Measurements from ENCODE around the gene PROP1. TPM values are rescaled to one million over a fixed set of nuclear protein-coding genes. Genes with fewer than 3 reads are reported as not detected.
"Not testable (repeated sequence)": the region's sequence is repeated elsewhere in the genome, so short reads cannot be mapped to it uniquely, and the experiment has no call there.

Gene PROP1
- not detected in 2 replicates for total RNA-seq (ENCODE audit: low replicate concordance)

- Histone ChIP-seq H3K36me3 (no peaks in the 10 kb centered on the region), H3K4me1 (peaks cover 6% of the 10 kb centered on the region), H3K79me2 (ENCODE audit: low read depth) (no peaks in the 10 kb centered on the region), H3K4me3 (no peak within 1 kb of the TSS), H4K20me1 (ENCODE audit: low read depth) (no peaks in the 10 kb centered on the region), H3K27me3 (no peaks in the 10 kb centered on the region), H3K4me2 (peak within 1 kb of the TSS; percentile 13), H3K9ac (no peak within 1 kb of the TSS), H3K27ac (no peak within 1 kb of the TSS), H3K9me3 (ENCODE audit: low read depth) (no peaks in the 10 kb centered on the region), H3F3A (ENCODE audit: low read depth) (no peaks in the 10 kb centered on the region), H2AFZ (replicated peaks) (no peak within 1 kb of the TSS)
- Mint-ChIP-seq H3K27me3 (ENCODE audit: insufficient read depth, low read depth) (peaks cover 6% of the 10 kb centered on the region), H3K4me1 (peaks cover 6% of the 10 kb centered on the region), H3K9me3 (no peaks in the 10 kb centered on the region), H3K27ac (peak within 1 kb of the TSS; percentile 57), H3K4me3 (no peak within 1 kb of the TSS), H3K36me3 (no peaks in the 10 kb centered on the region)
- TF ChIP-seq EZH2phosphoT487 (IDR thresholded peaks at IDR 0.05) (no peak), EZH2 (IDR thresholded peaks at IDR 0.05) (no peak), CTCF (IDR thresholded peaks at IDR 0.05) (no peak)
- no peak for DNase-seq (ENCODE audit: low spot score)
These were observed at the start of gene PROP1 for GRCh38 chr5:177995691-177996595. Gene PROP1, minus strand, starts transcription at chr5:177996242. Its CDS starts 309 bp downstream, at chr5:177995933.

- H3K36me3 Mint-ChIP-seq; H3K9me3 Mint-ChIP-seq; H3K9ac ChIP-seq; H3K4me3 Mint-ChIP-seq; H3K27me3 Mint-ChIP-seq (ENCODE audit: insufficient read depth, low read depth); H3K79me2 ChIP-seq (ENCODE audit: low read depth); H3K4me2 ChIP-seq; H3K4me1 ChIP-seq; H3K4me3 ChIP-seq; H2AFZ ChIP-seq (replicated peaks); H3K4me1 Mint-ChIP-seq; H3K36me3 ChIP-seq; H3F3A ChIP-seq (ENCODE audit: low read depth); H3K27ac ChIP-seq; H3K27ac Mint-ChIP-seq; H3K27me3 ChIP-seq; DNase-seq (ENCODE audit: low spot score); H3K9me3 ChIP-seq (ENCODE audit: low read depth); H4K20me1 ChIP-seq (ENCODE audit: low read depth): not testable (repeated sequence)
These were observed 23.5 kb upstream of the PROP1 start for GRCh38 chr5:178019379-178020030.

GRCh38 chr5:178012758-178013157 lies 16.7 kb upstream of the PROP1 start:
- H3K9me3 Mint-ChIP-seq; H2AFZ ChIP-seq (replicated peaks); H3K4me2 ChIP-seq; H3F3A ChIP-seq (ENCODE audit: low read depth); H4K20me1 ChIP-seq (ENCODE audit: low read depth); H3K27ac Mint-ChIP-seq; H3K9me3 ChIP-seq (ENCODE audit: low read depth); H3K27me3 Mint-ChIP-seq (ENCODE audit: insufficient read depth, low read depth); H3K4me3 Mint-ChIP-seq; H3K27me3 ChIP-seq; H3K79me2 ChIP-seq (ENCODE audit: low read depth); DNase-seq (ENCODE audit: low spot score); H3K36me3 ChIP-seq; H3K36me3 Mint-ChIP-seq; H3K4me1 Mint-ChIP-seq; H3K27ac ChIP-seq; H3K9ac ChIP-seq; H3K4me3 ChIP-seq; H3K4me1 ChIP-seq: not testable (repeated sequence)

- not testable (repeated sequence) for H3K27me3 ChIP-seq; H2AFZ ChIP-seq (replicated peaks); DNase-seq (ENCODE audit: low spot score); H3K4me3 Mint-ChIP-seq; H3K4me2 ChIP-seq; H3K79me2 ChIP-seq (ENCODE audit: low read depth); H3K9me3 Mint-ChIP-seq; H3K27me3 Mint-ChIP-seq (ENCODE audit: insufficient read depth, low read depth); H3K4me1 Mint-ChIP-seq; H3K9ac ChIP-seq; H3K9me3 ChIP-seq (ENCODE audit: low read depth); H3K4me3 ChIP-seq; H3K27ac ChIP-seq; H3F3A ChIP-seq (ENCODE audit: low read depth); H3K36me3 ChIP-seq; H3K36me3 Mint-ChIP-seq; H3K27ac Mint-ChIP-seq; H3K4me1 ChIP-seq; H4K20me1 ChIP-seq (ENCODE audit: low read depth)
These were observed 15.9 kb upstream of the PROP1 start for GRCh38 chr5:178011816-178012554.

GRCh38 chr5:178007272-178007671 lies 11.2 kb upstream of the PROP1 start:
- H3K4me1 ChIP-seq; H3K9ac ChIP-seq; H3K4me3 Mint-ChIP-seq; H3K27me3 Mint-ChIP-seq (ENCODE audit: insufficient read depth, low read depth); H3K79me2 ChIP-seq (ENCODE audit: low read depth); H3K9me3 Mint-ChIP-seq; H3K4me2 ChIP-seq; H3K4me1 Mint-ChIP-seq; H3K27ac ChIP-seq; H3K4me3 ChIP-seq; H3F3A ChIP-seq (ENCODE audit: low read depth); H3K36me3 ChIP-seq; H3K36me3 Mint-ChIP-seq; H4K20me1 ChIP-seq (ENCODE audit: low read depth); DNase-seq (ENCODE audit: low spot score); H2AFZ ChIP-seq (replicated peaks); H3K27ac Mint-ChIP-seq; H3K9me3 ChIP-seq (ENCODE audit: low read depth): not testable (repeated sequence)
- peaks cover 14% of the 10 kb centered on the region for H3K27me3 ChIP-seq

GRCh38 chr5:178006536-178007231 lies 10.6 kb upstream of the PROP1 start:
- H3F3A ChIP-seq (ENCODE audit: low read depth); H3K9me3 ChIP-seq (ENCODE audit: low read depth); H3K36me3 Mint-ChIP-seq; H4K20me1 ChIP-seq (ENCODE audit: low read depth); H3K36me3 ChIP-seq; H3K9me3 Mint-ChIP-seq; H3K27ac Mint-ChIP-seq; H3K27me3 Mint-ChIP-seq (ENCODE audit: insufficient read depth, low read depth); H3K4me1 Mint-ChIP-seq; DNase-seq (ENCODE audit: low spot score); H3K79me2 ChIP-seq (ENCODE audit: low read depth); H2AFZ ChIP-seq (replicated peaks); H3K9ac ChIP-seq; H3K27ac ChIP-seq; H3K4me1 ChIP-seq: not testable (repeated sequence)
- H3K4me2 ChIP-seq: peak overlapping the region; percentile 66
- H3K4me3 Mint-ChIP-seq: peak overlapping the region; percentile 78
- peaks cover 14% of the 10 kb centered on the region for H3K27me3 ChIP-seq
- H3K4me3 ChIP-seq: peak overlapping the region; percentile 37
